Astrocyte (in vitro differentiated cells and primary cell): ENCODE results near the gene IQCN. TPM values are rescaled to one million over a fixed set of nuclear protein-coding genes. Genes with fewer than 3 reads are reported as not detected.

Experiments used
- DNase-seq: peaks from one replicate; pipeline ENCODE4 v3.0.0-alpha.2; 2010; ENCODE audit warnings: low read depth
- FAIRE-seq: peaks from 2 replicates; lab custom pipeline; 2011; peaks lifted over from hg19 to GRCh38; lab: Jason Lieb, UNC
- H2AFZ ChIP-seq: 2 replicates; pipeline ENCODE4 v1.6.0; 2012; ENCODE audit warnings: low read depth, low read length, inconsistent platforms
- H3K27ac ChIP-seq: 2 replicates; pipeline ENCODE4 v1.5.1; 2011; ENCODE audit warnings: low read depth, low read length, inconsistent platforms
- H3K27me3 ChIP-seq: 2 replicates; pipeline ENCODE4 v1.6.0; 2011; ENCODE audit warnings: low read length, inconsistent platforms; ENCODE audit not compliant: insufficient read depth
- H3K36me3 ChIP-seq: 2 replicates; pipeline ENCODE4 v1.5.1; 2011; ENCODE audit warnings: low read length, inconsistent platforms; ENCODE audit not compliant: insufficient read depth
- H3K4me1 ChIP-seq: 2 replicates; pipeline ENCODE4 v1.5.1; 2011; ENCODE audit warnings: low read length, inconsistent platforms; ENCODE audit not compliant: insufficient read depth
- H3K4me2 ChIP-seq: 2 replicates; pipeline ENCODE4 v1.6.0; 2012; ENCODE audit warnings: low read length, inconsistent platforms
- H3K4me3 ChIP-seq: 2 replicates; pipeline ENCODE4 v1.5.1; 2011; ENCODE audit warnings: low read depth, mild to moderate bottlenecking, low read length, inconsistent platforms; ENCODE audit not compliant: insufficient read depth
- H3K79me2 ChIP-seq: 2 replicates; pipeline ENCODE4 v1.6.0; 2012; ENCODE audit warnings: mild to moderate bottlenecking, low read length, inconsistent platforms; ENCODE audit not compliant: insufficient read depth
- H3K9ac ChIP-seq: 2 replicates; pipeline ENCODE4 v1.6.0; 2012; ENCODE audit warnings: mild to moderate bottlenecking, low read length, inconsistent platforms
- H3K9me3 ChIP-seq: 2 replicates; pipeline ENCODE4 v1.5.1; 2012; ENCODE audit warnings: low read depth, mild to moderate bottlenecking, low read length, inconsistent platforms; ENCODE audit not compliant: insufficient read depth
- H4K20me1 ChIP-seq: 2 replicates; pipeline ENCODE4 v1.6.0; 2012; ENCODE audit warnings: low read length, inconsistent platforms; ENCODE audit not compliant: insufficient read depth
- H3K27ac Mint-ChIP-seq: one replicate; pipeline ENCODE4 v1.8.0; 2021; ENCODE audit warnings: mild to moderate bottlenecking, mixed read lengths; ENCODE audit not compliant: unreplicated experiment
- H3K27me3 Mint-ChIP-seq: one replicate; pipeline ENCODE4 v1.8.0; 2021; ENCODE audit warnings: low read depth, mixed read lengths; ENCODE audit not compliant: unreplicated experiment
- H3K36me3 Mint-ChIP-seq: one replicate; pipeline ENCODE4 v1.8.0; 2021; ENCODE audit warnings: low read depth, mixed read lengths; ENCODE audit not compliant: unreplicated experiment
- H3K4me1 Mint-ChIP-seq: one replicate; pipeline ENCODE4 v1.8.0; 2021; ENCODE audit warnings: low read depth, mixed read lengths; ENCODE audit not compliant: unreplicated experiment
- H3K4me3 Mint-ChIP-seq: one replicate; pipeline ENCODE4 v1.8.0; 2021; ENCODE audit warnings: mild to moderate bottlenecking, moderate library complexity, mixed read lengths; ENCODE audit not compliant: unreplicated experiment
- H3K9me3 Mint-ChIP-seq: one replicate; pipeline ENCODE4 v1.8.0; 2021; ENCODE audit warnings: mild to moderate bottlenecking, mixed read lengths; ENCODE audit not compliant: unreplicated experiment
- CTCF ChIP-seq: IDR thresholded peaks from 2 replicates; pipeline ENCODE4 v1.5.1; 2011; ENCODE audit warnings: low read depth, mild to moderate bottlenecking, inconsistent platforms, low read length, moderate library complexity; ENCODE audit not compliant: insufficient read depth
- EZH2 ChIP-seq: IDR thresholded peaks from 2 replicates; pipeline ENCODE4 v1.6.1; 2012; ENCODE audit warnings: mild to moderate bottlenecking, low read length, inconsistent platforms; ENCODE audit not compliant: insufficient read depth
- total RNA-seq: library from RNA; stranded (reverse); gene quantifications from 2 replicates; pipeline ENCODE4 v1.2.1, GENCODE V29; 2021

Gene IQCN
- total RNA-seq, 1 donor from 2014 or later, result 1.7 TPM

DNA sequence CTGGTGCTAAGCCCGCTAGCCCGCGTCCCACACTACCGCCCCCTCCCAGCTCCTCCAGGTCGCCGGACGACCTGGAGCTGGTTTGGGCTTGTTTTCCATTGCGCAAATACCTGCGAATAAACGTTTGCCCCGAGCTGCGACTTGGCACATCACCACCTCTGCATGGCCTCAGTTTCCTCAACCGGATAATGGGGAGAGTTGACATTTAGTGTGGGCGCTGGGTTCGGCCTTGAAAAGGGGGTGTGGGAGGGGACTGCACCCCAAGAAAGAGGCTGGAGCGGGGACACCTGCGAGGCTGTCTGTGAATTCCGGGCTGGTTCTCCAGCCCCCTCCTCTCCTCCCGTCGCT is 18.2 kb upstream of the IQCN start:
- Mint-ChIP-seq H3K4me1 (peaks cover 12% of the 10 kb centered on the region), H3K27ac (no peak overlapping the region), H3K27me3 (no peaks in the 10 kb centered on the region), H3K9me3 (no peaks in the 10 kb centered on the region), H3K36me3 (no peaks in the 10 kb centered on the region), H3K4me3 (peak overlapping the region; percentile 70)
- peak overlapping the region; percentile 86 for H2AFZ ChIP-seq
- DNase-seq, result no peak
- H3K4me2 ChIP-seq, result peak overlapping the region; percentile 91
- peak overlapping the region; percentile 69 for H3K4me3 ChIP-seq
- H4K20me1 ChIP-seq, result no peaks in the 10 kb centered on the region
- H3K27me3 ChIP-seq, result no peaks in the 10 kb centered on the region
- peaks cover 41% of the 10 kb centered on the region for H3K4me1 ChIP-seq
- H3K27ac ChIP-seq, result peak overlapping the region; percentile 94
- no peaks in the 10 kb centered on the region for H3K79me2 ChIP-seq
- no peaks in the 10 kb centered on the region for H3K36me3 ChIP-seq
- TF ChIP-seq CTCF, result no peak
- peak overlapping the region; percentile 96 for H3K9ac ChIP-seq
- FAIRE-seq, result no peak
- H3K9me3 ChIP-seq, result no peaks in the 10 kb centered on the region

DNA sequence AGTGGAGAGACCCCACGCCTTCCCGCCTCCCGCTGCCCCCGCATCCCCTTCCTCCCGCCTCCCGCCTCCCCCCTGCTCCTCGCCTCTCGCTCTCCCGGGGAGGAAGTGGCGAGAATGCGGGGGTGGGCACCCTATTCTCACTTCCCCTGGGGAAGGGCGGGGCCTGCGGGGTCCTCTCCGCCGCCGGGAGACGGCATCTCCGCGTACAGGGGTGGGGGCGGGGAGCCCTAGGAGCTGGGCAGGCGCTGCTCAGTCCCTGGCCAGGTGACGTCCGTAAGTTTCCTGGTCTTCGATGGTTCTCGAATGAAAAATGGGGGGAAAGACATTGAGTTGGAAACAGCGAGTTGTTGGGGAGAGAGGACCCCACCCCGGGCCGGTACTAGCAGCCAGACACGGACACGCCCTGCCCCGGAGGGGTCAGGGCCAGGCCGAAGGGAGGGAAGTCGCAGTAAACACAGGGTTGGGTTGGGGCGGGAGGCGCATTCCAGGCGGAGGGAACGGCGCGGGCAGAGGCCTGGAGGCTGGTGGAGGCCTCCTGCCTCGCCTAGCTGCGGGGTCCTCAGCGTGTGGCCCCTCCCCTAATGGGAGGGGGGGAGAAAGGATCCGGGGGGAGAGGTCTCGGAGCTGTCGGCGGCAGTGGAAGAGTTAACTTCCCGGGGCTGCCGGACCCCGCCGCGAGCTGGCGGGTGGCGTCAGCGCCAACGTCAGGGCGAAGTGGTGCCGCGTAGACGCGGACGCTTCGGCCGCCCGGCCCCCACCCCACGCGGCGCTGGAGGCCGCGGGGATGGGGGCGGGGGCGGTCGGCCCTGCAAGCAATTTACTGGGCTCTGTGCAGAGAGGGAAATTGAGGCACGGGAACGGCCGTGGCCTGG is 17.6 kb upstream of the IQCN start:
- Histone ChIP-seq H3K27me3 (no peaks in the 10 kb centered on the region), H3K9me3 (no peaks in the 10 kb centered on the region), H3K36me3 (no peaks in the 10 kb centered on the region), H3K27ac (peak overlapping the region; percentile 94), H4K20me1 (no peaks in the 10 kb centered on the region), H3K9ac (peak overlapping the region; percentile 96), H2AFZ (peak overlapping the region; percentile 86), H3K79me2 (no peaks in the 10 kb centered on the region), H3K4me2 (peak overlapping the region; percentile 91), H3K4me3 (peak overlapping the region; percentile 69), H3K4me1 (peaks cover 42% of the 10 kb centered on the region)
- H3K27ac Mint-ChIP-seq, result peak overlapping the region; percentile 98
- no peaks in the 10 kb centered on the region for H3K27me3 Mint-ChIP-seq
- FAIRE-seq, result no peak
- peak; percentile 74 for DNase-seq
- no peak for TF ChIP-seq EZH2
- no peak for TF ChIP-seq CTCF
- H3K36me3 Mint-ChIP-seq, result no peaks in the 10 kb centered on the region
- H3K4me1 Mint-ChIP-seq, result peaks cover 9% of the 10 kb centered on the region
- H3K9me3 Mint-ChIP-seq, result no peaks in the 10 kb centered on the region
- H3K4me3 Mint-ChIP-seq, result peak overlapping the region; percentile 86

DNA sequence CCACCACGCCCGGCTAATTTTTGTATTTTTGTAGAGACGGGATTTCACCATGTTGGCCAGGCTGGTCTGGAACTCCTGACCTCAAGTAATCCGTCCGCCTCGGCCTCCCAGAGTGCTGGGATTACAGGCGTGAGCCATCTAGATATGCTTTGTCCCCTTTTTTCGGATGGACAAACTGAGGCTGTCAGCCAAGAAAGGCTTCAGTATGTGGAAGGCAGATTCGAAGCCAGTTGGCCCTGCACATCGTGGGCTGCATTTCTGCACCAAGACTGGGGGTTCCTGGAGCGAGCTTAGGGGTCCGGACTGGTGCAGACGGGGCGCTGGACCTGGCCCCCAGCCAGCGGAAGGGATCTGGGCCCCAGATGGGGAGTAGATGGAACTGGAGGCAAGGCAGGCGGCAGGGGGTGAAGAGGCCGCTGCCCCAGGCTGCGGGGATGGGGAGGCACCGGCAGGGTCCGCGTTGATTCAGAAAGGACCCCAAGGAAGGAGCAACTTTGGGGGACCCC is 16.8 kb upstream of the IQCN start:
- H3K4me3 ChIP-seq, result no peak overlapping the region
- Mint-ChIP-seq H3K4me1 (peaks cover 12% of the 10 kb centered on the region), H3K9me3 (no peaks in the 10 kb centered on the region), H3K27ac (peak overlapping the region; percentile 7), H3K27me3 (no peaks in the 10 kb centered on the region), H3K4me3 (peak overlapping the region; percentile 60), H3K36me3 (no peaks in the 10 kb centered on the region)
- FAIRE-seq, result no peak
- no peaks in the 10 kb centered on the region for H3K79me2 ChIP-seq
- no peaks in the 10 kb centered on the region for H3K27me3 ChIP-seq
- no peak for DNase-seq
- H3K9ac ChIP-seq, result peak overlapping the region; percentile 96
- H3K4me1 ChIP-seq, result peaks cover 42% of the 10 kb centered on the region
- no peak for TF ChIP-seq CTCF
- TF ChIP-seq EZH2, result no peak
- H3K4me2 ChIP-seq, result peak overlapping the region; percentile 91
- no peak overlapping the region for H3K27ac ChIP-seq
- no peaks in the 10 kb centered on the region for H4K20me1 ChIP-seq
- H3K9me3 ChIP-seq, result no peaks in the 10 kb centered on the region
- peak overlapping the region; percentile 86 for H2AFZ ChIP-seq
- no peaks in the 10 kb centered on the region for H3K36me3 ChIP-seq
